GM18519 (cell line): ENCODE measurements around the gene ING3.

Source experiments
- ATAC-seq: cut with Tn5 transposase; IDR thresholded peaks from one replicate; pipeline ENCODE4 v1.9.1; 2021; ENCODE audit warnings: mild to moderate bottlenecking, moderate library complexity; ENCODE audit not compliant: unreplicated experiment, low FRiP score

ING3 gene, protein sequence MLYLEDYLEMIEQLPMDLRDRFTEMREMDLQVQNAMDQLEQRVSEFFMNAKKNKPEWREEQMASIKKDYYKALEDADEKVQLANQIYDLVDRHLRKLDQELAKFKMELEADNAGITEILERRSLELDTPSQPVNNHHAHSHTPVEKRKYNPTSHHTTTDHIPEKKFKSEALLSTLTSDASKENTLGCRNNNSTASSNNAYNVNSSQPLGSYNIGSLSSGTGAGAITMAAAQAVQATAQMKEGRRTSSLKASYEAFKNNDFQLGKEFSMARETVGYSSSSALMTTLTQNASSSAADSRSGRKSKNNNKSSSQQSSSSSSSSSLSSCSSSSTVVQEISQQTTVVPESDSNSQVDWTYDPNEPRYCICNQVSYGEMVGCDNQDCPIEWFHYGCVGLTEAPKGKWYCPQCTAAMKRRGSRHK

GRCh38 chr7:120950539-120951308 is at the start of gene ING3:
TSS of gene ING3 (plus strand) at chr7:120950777. CDS start at chr7:120950897, 120 bp downstream.
- ATAC-seq: peak; percentile 97

DNA sequence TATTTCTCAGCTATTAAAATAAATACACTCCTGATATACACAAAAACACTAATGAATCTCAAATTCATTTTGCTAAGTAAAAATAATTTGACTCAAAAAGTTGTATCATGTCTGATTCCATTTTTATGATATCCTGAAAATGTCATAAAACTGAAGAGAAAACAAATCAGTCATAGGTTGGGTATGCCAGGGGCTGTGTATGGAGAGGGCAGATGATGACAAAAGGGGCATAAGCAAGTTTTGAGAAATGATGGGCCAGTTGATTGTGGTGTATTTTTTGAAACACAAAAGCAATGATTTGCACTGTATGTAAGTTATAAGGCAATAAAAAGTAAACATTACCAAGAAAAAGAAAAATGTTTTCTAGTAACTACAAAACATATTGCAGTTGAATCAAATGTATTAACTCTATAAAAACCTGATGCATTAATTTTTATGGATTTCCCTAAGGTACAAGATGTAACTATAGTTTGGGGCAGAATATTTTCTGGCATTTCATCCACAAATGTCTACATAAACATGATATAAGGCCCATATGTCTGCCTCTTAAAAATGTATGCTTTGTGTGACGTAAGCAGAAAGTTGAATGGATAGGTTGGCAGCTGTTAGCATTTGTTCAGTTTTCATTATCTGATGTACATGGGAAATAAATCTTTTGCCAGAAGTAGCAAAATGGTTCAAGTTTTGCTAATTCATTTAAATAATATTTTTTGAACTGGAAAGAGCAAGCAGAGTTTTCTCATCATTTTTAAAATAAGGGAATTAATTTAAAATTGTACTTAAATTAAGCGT is 35.1 kb upstream of the ING3 start:
- ATAC-seq: no peak

GRCh38 chr7:120916121-120916520 is 34.5 kb upstream of the ING3 start:
- ATAC-seq: no peak

GRCh38 chr7:120916538-120916937 is 34.0 kb upstream of the ING3 start:
- no peak for ATAC-seq

DNA sequence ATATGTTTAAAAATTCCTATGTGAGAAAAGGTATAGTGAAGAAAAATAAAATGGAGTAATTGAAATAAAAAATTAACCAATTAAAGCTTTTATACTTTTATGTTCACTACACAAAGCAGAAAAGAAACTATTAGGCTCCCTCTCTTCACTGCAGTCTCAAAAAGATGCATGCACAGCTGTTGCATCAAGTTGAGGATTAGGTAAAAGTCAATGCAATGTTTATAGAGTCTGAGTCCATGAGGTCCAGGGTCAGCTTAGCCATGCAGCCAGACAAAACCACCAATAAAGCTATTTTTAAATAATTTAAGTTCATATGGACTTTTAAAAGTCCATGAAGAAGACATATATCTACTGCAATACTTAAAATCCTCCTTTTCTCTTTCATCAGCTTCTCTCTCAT is 31.1 kb upstream of the ING3 start:
- no peak for ATAC-seq

- ATAC-seq: no peak
Measured at GRCh38 chr7:120920034-120920433, 30.5 kb upstream of the ING3 start.

DNA sequence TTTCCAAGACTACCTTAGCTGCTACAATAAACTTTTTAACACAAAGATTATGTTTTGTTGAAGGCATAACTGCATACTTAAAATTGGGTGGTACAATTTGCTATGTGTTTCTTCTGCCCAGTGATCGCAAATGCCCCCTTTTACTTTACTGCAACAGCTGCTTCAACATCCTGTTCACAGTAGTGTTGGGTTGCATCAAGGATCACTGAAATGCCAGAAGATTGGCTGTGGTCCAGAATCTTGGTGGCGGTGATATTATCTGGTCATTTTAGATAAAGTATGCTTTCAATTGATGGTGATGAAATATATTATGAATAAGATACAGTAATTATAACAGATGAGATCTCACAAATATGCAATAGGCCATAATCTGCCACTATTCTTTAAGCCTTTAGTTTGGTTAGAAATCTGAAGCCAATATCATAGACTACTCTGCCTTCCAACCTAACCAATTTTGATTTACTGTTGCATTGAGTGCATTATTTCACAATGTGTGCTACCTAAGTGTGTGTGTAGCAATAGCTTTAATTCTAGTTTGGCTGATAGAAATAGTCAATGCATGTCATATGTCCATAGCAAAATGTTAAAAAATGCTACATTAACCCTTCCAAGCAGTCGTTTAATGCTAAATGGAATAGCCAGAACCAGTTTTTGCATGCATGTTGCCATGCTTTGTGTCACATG is 29.8 kb upstream of the ING3 start:
- no peak for ATAC-seq

DNA sequence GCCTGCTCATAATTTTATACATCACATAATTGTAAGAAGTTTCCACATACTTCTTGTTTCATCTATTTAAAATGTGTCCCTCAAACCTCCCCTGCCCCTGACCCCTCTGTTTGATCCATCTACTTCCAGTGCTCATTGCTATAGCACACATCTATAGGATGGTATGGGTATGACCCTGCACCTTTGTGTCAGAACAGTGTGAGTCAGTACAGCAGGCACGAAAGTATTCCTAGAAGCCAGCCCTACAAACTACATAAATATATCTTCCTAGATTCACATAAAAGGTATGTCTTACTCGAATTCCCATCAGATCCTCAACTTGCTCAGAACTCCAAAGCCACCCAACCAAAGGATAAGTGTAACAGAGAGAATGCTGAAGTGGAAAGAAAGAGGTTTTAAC is 25.7 kb upstream of the ING3 start:
- no peak for ATAC-seq

DNA sequence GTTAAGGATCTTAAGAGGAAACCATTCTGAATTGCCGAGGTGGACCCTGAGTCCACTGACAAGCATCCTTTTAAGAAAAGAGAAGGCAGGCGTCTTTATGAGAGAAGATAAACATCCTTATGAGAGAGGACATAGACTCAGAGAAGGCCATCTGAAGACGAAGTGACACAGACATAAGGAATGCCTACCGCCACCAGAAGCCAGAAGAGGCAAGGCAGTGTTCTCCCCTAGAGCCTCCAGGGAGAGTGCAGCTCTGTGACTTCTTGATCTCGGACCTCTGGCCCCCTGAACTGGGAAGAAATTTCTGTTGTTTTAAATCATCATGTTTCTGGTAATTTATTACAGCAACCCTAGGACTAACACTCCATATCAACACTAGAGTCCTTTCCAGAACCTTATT is 25.2 kb upstream of the ING3 start:
- no peak for ATAC-seq

DNA sequence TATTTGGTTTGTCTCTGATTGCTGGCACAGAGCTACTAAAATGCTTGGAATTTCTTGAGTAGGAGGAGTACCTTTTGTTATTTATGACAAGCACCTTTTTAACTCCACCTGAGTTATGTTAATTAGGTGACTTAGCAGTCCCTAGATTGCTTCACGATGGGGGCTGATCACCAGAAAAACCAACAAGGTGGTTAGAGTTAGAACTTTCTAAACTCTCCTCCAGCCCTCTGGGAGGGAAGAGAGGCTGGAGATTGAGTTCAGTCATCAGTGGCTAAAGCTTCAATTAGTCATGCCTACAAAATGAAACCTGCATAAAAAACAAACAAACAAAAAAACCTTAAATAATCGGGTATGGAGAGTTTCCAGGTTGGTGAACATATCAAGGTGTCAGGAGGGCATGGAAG is 23.6 kb upstream of the ING3 start:
- ATAC-seq: no peak

- peak; percentile 51 for ATAC-seq
Measured at GRCh38 chr7:120927454-120928103, 23.0 kb upstream of the ING3 start.

GRCh38 chr7:120931243-120931642 is 19.3 kb upstream of the ING3 start:
- no peak for ATAC-seq

DNA sequence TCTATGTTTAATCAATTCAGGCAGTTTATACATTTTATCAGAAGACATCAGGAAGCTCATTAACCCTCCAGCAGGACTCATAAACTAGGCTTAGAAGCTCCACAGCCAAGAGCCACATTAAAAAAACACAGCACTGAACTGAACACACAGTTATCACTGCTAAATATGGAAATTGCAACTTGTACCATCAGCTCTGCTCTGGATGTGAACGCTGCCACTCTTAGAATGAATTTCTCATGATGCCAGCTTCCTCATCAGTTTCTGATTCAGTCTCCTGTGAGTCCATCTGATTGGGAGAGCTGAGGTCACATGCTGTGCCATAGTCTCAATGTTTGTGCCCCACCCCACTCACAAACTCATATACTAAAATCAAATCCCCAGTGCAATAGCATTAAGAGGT is 17.1 kb upstream of the ING3 start:
- ATAC-seq: no peak

DNA sequence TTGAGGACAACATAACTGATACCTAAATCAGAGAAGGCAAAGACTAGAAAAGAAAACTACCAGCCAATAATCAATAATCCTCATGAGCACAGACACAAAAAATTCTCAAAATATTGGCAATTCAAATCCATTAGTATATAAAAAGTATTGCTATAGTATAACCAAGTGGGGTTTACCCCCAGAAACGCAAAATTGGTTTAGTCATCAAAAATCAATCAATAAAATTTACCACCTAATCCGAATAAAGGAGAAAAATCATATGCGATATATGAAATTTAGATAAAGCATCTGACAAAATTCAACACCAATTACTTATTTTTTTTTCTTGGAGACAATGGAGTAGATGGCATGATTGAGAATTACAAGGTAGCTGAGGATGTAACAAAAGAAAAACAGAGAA is 11.2 kb upstream of the ING3 start:
- ATAC-seq: no peak

GRCh38 chr7:120941064-120941463 is 9.5 kb upstream of the ING3 start:
- peak; percentile 49 for ATAC-seq

DNA sequence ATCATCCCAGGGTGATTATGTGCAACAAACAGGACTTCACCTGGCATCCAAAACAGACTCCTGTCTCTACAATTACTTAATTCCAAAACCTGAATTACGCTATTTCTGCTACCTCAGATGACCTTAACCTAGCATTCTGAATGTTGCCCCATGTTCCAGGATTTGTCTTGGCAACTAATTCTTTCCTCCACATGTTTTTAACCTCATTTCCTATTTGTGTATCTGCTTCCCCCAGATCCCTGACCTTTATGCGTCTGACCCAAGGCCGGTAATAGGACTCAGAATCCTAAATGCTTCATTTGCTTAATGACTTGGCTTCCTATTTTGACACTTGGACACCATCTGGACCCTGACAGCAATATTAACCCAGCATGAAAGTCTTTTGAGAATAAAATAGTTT is 8.7 kb upstream of the ING3 start:
- ATAC-seq: no peak

DNA sequence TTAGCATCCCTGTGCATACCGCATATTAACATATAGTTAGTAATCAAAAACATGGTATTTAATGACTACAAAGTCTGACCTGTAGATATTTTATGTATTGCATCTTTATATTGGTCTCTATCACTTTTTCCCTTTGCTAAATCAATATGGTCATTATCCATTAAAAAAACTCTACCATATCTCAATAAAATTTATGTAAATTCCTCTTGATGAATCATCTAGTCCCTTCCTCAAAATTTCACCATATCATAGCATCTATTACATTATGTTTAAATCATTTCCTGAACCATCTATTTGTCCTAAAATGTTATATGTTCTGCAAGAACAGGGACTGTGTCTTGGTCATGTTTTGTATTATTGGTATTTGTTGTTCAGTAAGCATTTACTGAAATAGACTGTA is 7.7 kb upstream of the ING3 start:
- ATAC-seq: no peak

GRCh38 chr7:120944826-120945562 is 5.6 kb upstream of the ING3 start:
- ATAC-seq: no peak

DNA sequence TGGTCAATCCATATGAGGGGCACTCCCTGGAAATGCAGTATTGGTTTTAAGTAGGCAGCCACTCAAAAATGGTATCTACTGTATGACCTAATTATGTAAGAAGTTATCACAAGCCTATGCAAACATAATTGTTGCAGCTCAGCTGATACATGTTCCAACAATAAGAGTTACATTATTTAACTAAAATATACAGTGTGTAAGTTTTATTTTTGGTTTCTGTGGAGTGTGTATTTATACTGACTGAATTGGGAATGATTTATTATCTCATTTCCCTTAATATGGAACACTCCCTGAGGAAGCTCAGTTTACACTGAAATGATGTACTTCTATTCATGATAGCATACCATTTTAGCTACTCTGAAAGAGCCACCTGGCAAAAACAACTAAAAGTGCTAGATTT is 2.6 kb upstream of the ING3 start:
- ATAC-seq: no peak
